ENCODE results near the gene NCDN.

The NCDN gene

GRCh38 chr1:35559317-35559944 lies 1.8 kb downstream of the NCDN start:
- no peak for DNase-seq
- Histone ChIP-seq H2BK5ac (ENCODE audit: low read depth, low read length, poor library complexity, severe bottlenecking) (no peak overlapping the region), H3K36me3 (ENCODE audit: control insufficient read depth in 1 of 2, insufficient read depth in 2 of 2, low read depth in 1 of 2, low read length in 2 of 2) (peaks cover 41 to 45% of the 10 kb centered on the region in 2 experiments), H4K91ac (ENCODE audit: low read length) (no peak overlapping the region), H2BK15ac (ENCODE audit: low read depth, poor library complexity, severe bottlenecking) (no peak overlapping the region), H3K4me2 (ENCODE audit: low read length, poor library complexity, severe bottlenecking) (no peak overlapping the region), H2AK5ac (ENCODE audit: low read length, severe bottlenecking) (no peak overlapping the region), H3K18ac (ENCODE audit: low read depth in 1 of 2, low read length in 2 of 2) (no peak overlapping the region), H3K79me1 (replicated peaks; ENCODE audit: low read length, poor library complexity, severe bottlenecking) (peaks cover 30% of the 10 kb centered on the region), H3K9me3 (ENCODE audit: control insufficient read depth, low read length) (no peaks in the 10 kb centered on the region), H2BK120ac (ENCODE audit: low read depth, low read length) (no peak overlapping the region), H3K9ac (ENCODE audit: low read length) (peak overlapping the region; percentile 26), H3K4ac (ENCODE audit: low read depth in 1 of 2, low read length in 2 of 2) (no peak overlapping the region), H3K27me3 (ENCODE audit: control insufficient read depth in 1 of 2, insufficient read depth in 1 of 2, low read length in 2 of 2) (no peaks in the 10 kb centered on the region), H3K4me1 (ENCODE audit: control insufficient read depth, insufficient read depth, low read depth, low read length) (peaks cover 26% of the 10 kb centered on the region), H2AFZ (ENCODE audit: low read depth, low read length) (no peak overlapping the region), H3K23ac (ENCODE audit: low read length in 2 of 2) (no peak overlapping the region), H3K4me3 (ENCODE audit: insufficient read depth in 1 of 2, low read depth in 1 of 2, low read length in 2 of 2) (peak overlapping the region in 1 of 2 experiments; percentile 96), H2BK12ac (ENCODE audit: low read length in 2 of 2) (no peak overlapping the region), H3K27ac (ENCODE audit: low read length, poor library complexity, severe bottlenecking) (no peak overlapping the region), H3K14ac (ENCODE audit: low read length in 2 of 2) (no peak overlapping the region), H4K8ac (ENCODE audit: low read length) (no peak overlapping the region)
- 88% methylated on average over 7 of the region's 7 CpGs for WGBS

DNA sequence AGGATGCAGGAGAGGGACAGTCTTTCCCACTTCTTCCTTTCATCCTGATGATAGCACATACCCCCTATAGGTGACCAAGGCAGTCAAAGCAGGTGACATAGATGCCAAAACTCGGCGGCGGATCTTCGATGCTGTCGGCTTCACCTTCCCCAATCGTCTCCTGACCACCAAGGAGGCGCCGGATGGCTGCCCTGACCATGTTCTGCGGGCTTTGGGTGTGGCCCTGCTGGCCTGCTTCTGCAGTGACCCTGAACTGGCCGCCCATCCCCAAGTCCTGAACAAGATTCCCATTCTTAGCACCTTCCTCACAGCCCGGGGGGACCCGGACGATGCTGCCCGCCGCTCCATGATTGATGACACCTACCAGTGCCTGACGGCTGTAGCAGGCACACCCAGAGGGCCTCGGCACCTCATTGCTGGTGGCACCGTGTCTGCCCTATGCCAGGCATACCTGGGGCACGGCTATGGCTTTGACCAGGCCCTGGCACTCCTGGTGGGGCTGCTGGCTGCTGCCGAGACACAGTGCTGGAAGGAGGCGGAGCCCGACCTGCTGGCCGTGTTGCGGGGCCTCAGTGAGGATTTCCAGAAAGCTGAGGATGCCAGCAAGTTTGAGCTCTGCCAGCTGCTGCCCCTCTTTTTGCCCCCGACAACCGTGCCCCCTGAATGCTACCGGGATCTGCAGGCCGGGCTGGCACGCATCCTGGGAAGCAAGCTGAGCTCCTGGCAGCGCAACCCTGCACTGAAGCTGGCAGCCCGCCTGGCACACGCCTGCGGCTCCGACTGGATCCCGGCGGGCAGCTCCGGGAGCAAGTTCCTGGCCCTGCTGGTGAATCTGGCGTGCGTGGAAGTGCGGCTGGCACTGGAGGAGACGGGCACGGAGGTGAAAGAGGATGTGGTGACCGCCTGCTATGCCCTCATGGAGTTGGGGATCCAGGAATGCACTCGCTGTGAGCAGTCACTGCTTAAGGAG lies 2.9 kb downstream of the NCDN start:
- Histone ChIP-seq H2BK120ac (ENCODE audit: low read depth, low read length) (no peak overlapping the region), H3K9me3 (ENCODE audit: control insufficient read depth, low read length) (no peaks in the 10 kb centered on the region), H3K4me2 (ENCODE audit: low read length, poor library complexity, severe bottlenecking) (no peak overlapping the region), H3K4ac (ENCODE audit: low read depth in 1 of 2, low read length in 2 of 2) (no peak overlapping the region), H3K4me1 (ENCODE audit: control insufficient read depth, insufficient read depth, low read depth, low read length) (peaks cover 23% of the 10 kb centered on the region), H3K14ac (ENCODE audit: low read length in 2 of 2) (no peak overlapping the region), H3K79me1 (replicated peaks; ENCODE audit: low read length, poor library complexity, severe bottlenecking) (peaks cover 25% of the 10 kb centered on the region), H4K8ac (ENCODE audit: low read length) (no peak overlapping the region), H2AFZ (ENCODE audit: low read depth, low read length) (no peak overlapping the region), H3K18ac (ENCODE audit: low read depth in 1 of 2, low read length in 2 of 2) (no peak overlapping the region), H3K27me3 (ENCODE audit: control insufficient read depth in 1 of 2, insufficient read depth in 1 of 2, low read length in 2 of 2) (no peaks in the 10 kb centered on the region), H2BK5ac (ENCODE audit: low read depth, low read length, poor library complexity, severe bottlenecking) (no peak overlapping the region), H3K27ac (ENCODE audit: low read length, poor library complexity, severe bottlenecking) (no peak overlapping the region), H3K9ac (ENCODE audit: low read length) (no peak overlapping the region), H3K4me3 (ENCODE audit: insufficient read depth in 1 of 2, low read depth in 1 of 2, low read length in 2 of 2) (no peak overlapping the region), H4K91ac (ENCODE audit: low read length) (no peak overlapping the region), H3K36me3 (ENCODE audit: control insufficient read depth in 1 of 2, insufficient read depth in 2 of 2, low read depth in 1 of 2, low read length in 2 of 2) (peaks cover 50 to 54% of the 10 kb centered on the region in 2 experiments), H2AK5ac (ENCODE audit: low read length, severe bottlenecking) (no peak overlapping the region), H2BK15ac (ENCODE audit: low read depth, poor library complexity, severe bottlenecking) (no peak overlapping the region), H2BK12ac (ENCODE audit: low read length in 2 of 2) (no peak overlapping the region), H3K23ac (ENCODE audit: low read length in 2 of 2) (no peak overlapping the region)
- no peak for DNase-seq
- 95% methylated on average over 44 of the region's 44 CpGs for WGBS

DNA sequence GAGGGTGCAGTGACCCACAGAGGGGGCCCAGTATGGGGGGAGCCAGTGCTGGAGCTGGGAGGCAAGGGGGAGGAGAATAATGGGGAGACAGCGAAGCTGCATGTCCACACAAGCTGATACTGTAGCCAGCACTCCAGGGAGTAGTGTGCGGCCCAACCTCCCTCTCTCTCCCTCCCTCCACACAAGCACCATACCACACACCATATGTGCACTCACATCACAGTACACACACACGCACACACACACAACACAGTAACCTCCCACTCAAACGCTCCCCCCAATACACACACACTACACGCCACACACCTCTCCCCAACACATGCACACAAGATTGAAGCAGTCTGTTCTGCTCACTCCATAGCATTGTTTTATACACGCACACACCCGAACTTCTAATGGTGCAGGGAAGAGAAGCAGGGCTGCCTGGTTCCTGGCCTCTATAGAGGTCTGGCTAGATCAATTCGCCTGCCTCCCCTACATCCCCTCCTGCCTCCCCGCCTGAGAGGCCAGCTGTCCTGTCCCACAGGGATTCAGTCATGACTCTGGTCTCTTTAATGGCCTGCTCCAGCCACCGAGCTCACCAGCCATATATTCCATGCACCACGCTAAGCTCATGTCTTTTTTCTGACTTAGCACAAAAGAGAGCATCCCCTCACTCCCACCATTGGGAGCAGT lies 3.8 kb downstream of the NCDN start:
- no peak overlapping the region for H3K9ac ChIP-seq (ENCODE audit: low read length)
- H4K8ac ChIP-seq (ENCODE audit: low read length), result no peak overlapping the region
- H3K4me1 ChIP-seq (ENCODE audit: control insufficient read depth, insufficient read depth, low read depth, low read length), result peaks cover 23% of the 10 kb centered on the region
- no peak overlapping the region for H2BK120ac ChIP-seq (ENCODE audit: low read depth, low read length)
- no peaks in the 10 kb centered on the region for H3K27me3 ChIP-seq (ENCODE audit: control insufficient read depth in 1 of 2, insufficient read depth in 1 of 2, low read length in 2 of 2)
- no peak overlapping the region for H3K4ac ChIP-seq (ENCODE audit: low read depth in 1 of 2, low read length in 2 of 2)
- peaks cover 58 to 62% of the 10 kb centered on the region in 2 experiments for H3K36me3 ChIP-seq (ENCODE audit: control insufficient read depth in 1 of 2, insufficient read depth in 2 of 2, low read depth in 1 of 2, low read length in 2 of 2)
- no peak for DNase-seq
- H3K18ac ChIP-seq (ENCODE audit: low read depth in 1 of 2, low read length in 2 of 2), result no peak overlapping the region
- peaks cover 27% of the 10 kb centered on the region for H3K79me1 ChIP-seq (replicated peaks; ENCODE audit: low read length, poor library complexity, severe bottlenecking)
- no peak overlapping the region for H3K27ac ChIP-seq (ENCODE audit: low read length, poor library complexity, severe bottlenecking)
- no peak overlapping the region for H3K4me3 ChIP-seq (ENCODE audit: insufficient read depth in 1 of 2, low read depth in 1 of 2, low read length in 2 of 2)
- H2BK5ac ChIP-seq (ENCODE audit: low read depth, low read length, poor library complexity, severe bottlenecking), result no peak overlapping the region
- H4K91ac ChIP-seq (ENCODE audit: low read length), result no peak overlapping the region
- 90% methylated on average over 10 of the region's 11 CpGs for WGBS
- no peak overlapping the region for H3K23ac ChIP-seq (ENCODE audit: low read length in 2 of 2)
- H2AFZ ChIP-seq (ENCODE audit: low read depth, low read length), result no peak overlapping the region
- H3K14ac ChIP-seq (ENCODE audit: low read length in 2 of 2), result no peak overlapping the region
- no peak overlapping the region for H2BK12ac ChIP-seq (ENCODE audit: low read length in 2 of 2)
- H3K9me3 ChIP-seq (ENCODE audit: control insufficient read depth, low read length), result no peaks in the 10 kb centered on the region
- H3K4me2 ChIP-seq (ENCODE audit: low read length, poor library complexity, severe bottlenecking), result no peak overlapping the region
- no peak overlapping the region for H2BK15ac ChIP-seq (ENCODE audit: low read depth, poor library complexity, severe bottlenecking)
- H2AK5ac ChIP-seq (ENCODE audit: low read length, severe bottlenecking), result no peak overlapping the region

Data from mesenchymal stem cell (in vitro differentiated cells and primary cell).